ENCODE measurements around the gene PKN1. TPM values are rescaled to one million over a fixed set of nuclear protein-coding genes. Genes with fewer than 3 reads are reported as not detected.

The PKN1 gene
- total and polyA plus RNA-seq, 9 of the 15 experiments (the other 6 are each of a cell fraction or from before 2014, with no cell fraction given), result 0.30 to 228 (median 77.5) TPM

GRCh38 chr19:14507704-14508542, 74.8 kb downstream of the PKN1 start (continued):
- no peak for TF ChIP-seq ATF4 (CRISPR knock-in tag; IDR thresholded peaks at IDR 0.05)
- peak; percentile 36; the same call in 1 of the 2 replicates for TF ChIP-seq CTBP1 (IDR thresholded peaks at IDR 0.05; ENCODE audit: borderline replicate concordance)
- 0 out of 2 replicates have a peak, but pooled peaks have one; percentile 37 for TF ChIP-seq CREM (IDR thresholded peaks at IDR 0.05; ENCODE audit: low read depth)
- TF ChIP-seq PML (IDR thresholded peaks at IDR 0.05; ENCODE audit: low read length), result peak; percentile 28
- TF ChIP-seq SMARCA4 (IDR thresholded peaks at IDR 0.05), result 0 out of 2 replicates have a peak, but pooled peaks have one; percentile 68
- peak; percentile 57; the same call in 1 of the 2 replicates for TF ChIP-seq HMBOX1 (IDR thresholded peaks at IDR 0.05)
- peak; percentile 42; the same call in 1 of the 2 replicates for TF ChIP-seq ATF3 (IDR thresholded peaks at IDR 0.05)
- TF ChIP-seq ATF3 (CRISPR knock-in tag; conservative IDR thresholded peaks at IDR 0.05), result peak; percentile 69; the same call in 1 of the 2 replicates
- TF ChIP-seq STAT6 (CRISPR knock-in tag; IDR thresholded peaks at IDR 0.05), result 0 out of 2 replicates have a peak, but pooled peaks have one; percentile 61
- TF ChIP-seq FOXP1 (CRISPR knock-in tag; IDR thresholded peaks at IDR 0.05), result no peak
- TF ChIP-seq ETV1 (tag; conservative IDR thresholded peaks at IDR 0.05; ENCODE audit: low read depth), result peak; percentile 78
- TF ChIP-seq HIVEP1 (CRISPR knock-in tag; IDR thresholded peaks at IDR 0.05), result no peak
- peak; percentile 76 for TF ChIP-seq SMARCE1 (IDR thresholded peaks at IDR 0.05)
- TF ChIP-seq SOX6 (IDR thresholded peaks at IDR 0.05), result peak; percentile 50; the same call in 1 of the 2 replicates
- peak; percentile 84 for TF ChIP-seq CBFA2T2 (conservative IDR thresholded peaks at IDR 0.05)
- peak; percentile 67 for TF ChIP-seq CEBPB (tag; IDR thresholded peaks at IDR 0.05)
- peak; percentile 82; the same call in 1 of the 2 replicates for TF ChIP-seq ZBTB7A (IDR thresholded peaks at IDR 0.05; ENCODE audit: borderline replicate concordance, control insufficient read depth, low read depth, low read length)
- TF ChIP-seq LEF1 (IDR thresholded peaks at IDR 0.05), result peak; percentile 84
- peak; percentile 61; the same call in 1 of the 2 replicates for TF ChIP-seq POLR2AphosphoS5 (IDR thresholded peaks at IDR 0.05; ENCODE audit: control insufficient read depth, insufficient read depth, low read depth, low read length)
- peak; percentile 54 for TF ChIP-seq MEIS2 (IDR thresholded peaks at IDR 0.05; ENCODE audit: partially characterized antibody)
- TF ChIP-seq NR2C2 (CRISPR knock-in tag; IDR thresholded peaks at IDR 0.05), result no peak
- TF ChIP-seq NR2C2 (tag; IDR thresholded peaks at IDR 0.05), result peak; percentile 78
